Thyroid gland (tissue), 4 donors: ENCODE results near the gene TMEM273.

Source experiments
- POLR2A ChIP-seq, 2 donors: fragments of 450-650 bp; IDR thresholded peaks; one replicate each; pipeline ENCODE4 v1.6.1; 2017; ENCODE audit warnings: antibody characterized with exemption in 2 of 2, mild to moderate bottlenecking in 2 of 2, moderate library complexity in 1 of 2
- TF ChIP-seq, protein P1 (sequence below), 6 experiments: fragments of 200-600 bp in 3 of 6; fragments of 450-650 bp in 3 of 6; sonication (generic) in 3 of 6; IDR thresholded peaks; one replicate each; pipeline ENCODE4 v1.5.1; 2016 to 2019; ENCODE audit warnings: antibody characterized with exemption in 6 of 6, mild to moderate bottlenecking in 2 of 6, inconsistent platforms in 1 of 6, moderate library complexity in 1 of 6

DNA sequence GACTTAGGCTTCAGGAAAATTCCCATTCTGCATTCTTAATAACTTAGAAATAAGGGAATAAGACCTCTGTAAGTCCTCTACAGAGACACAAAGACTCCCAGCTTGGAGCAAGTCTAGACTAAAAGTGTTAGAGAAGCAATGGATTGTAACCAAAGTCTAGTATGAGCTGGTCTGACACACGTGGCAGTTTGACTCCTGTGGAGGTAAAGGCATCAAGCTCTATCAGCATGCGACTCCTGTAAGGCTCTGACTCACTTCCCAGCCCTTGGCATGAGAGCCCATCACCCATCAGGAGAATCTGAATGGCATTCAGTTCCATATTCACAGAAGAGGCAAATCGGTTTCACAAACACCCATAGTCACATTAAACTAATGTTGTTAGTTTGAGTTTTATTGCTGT lies 68.4 kb downstream of the TMEM273 start:
- TF ChIP-seq, protein P1, sequence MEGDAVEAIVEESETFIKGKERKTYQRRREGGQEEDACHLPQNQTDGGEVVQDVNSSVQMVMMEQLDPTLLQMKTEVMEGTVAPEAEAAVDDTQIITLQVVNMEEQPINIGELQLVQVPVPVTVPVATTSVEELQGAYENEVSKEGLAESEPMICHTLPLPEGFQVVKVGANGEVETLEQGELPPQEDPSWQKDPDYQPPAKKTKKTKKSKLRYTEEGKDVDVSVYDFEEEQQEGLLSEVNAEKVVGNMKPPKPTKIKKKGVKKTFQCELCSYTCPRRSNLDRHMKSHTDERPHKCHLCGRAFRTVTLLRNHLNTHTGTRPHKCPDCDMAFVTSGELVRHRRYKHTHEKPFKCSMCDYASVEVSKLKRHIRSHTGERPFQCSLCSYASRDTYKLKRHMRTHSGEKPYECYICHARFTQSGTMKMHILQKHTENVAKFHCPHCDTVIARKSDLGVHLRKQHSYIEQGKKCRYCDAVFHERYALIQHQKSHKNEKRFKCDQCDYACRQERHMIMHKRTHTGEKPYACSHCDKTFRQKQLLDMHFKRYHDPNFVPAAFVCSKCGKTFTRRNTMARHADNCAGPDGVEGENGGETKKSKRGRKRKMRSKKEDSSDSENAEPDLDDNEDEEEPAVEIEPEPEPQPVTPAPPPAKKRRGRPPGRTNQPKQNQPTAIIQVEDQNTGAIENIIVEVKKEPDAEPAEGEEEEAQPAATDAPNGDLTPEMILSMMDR (IDR thresholded peaks at IDR 0.05), result no peak
- TF ChIP-seq POLR2A (IDR thresholded peaks at IDR 0.05), result no peak
